Osteoblast (primary cell): Measurements from ENCODE around the gene OR2L13. TPM values are rescaled to one million over a fixed set of nuclear protein-coding genes. Genes with fewer than 3 reads are reported as not detected.

Experiments
- DNase-seq: peaks from one replicate; pipeline ENCODE4 v3.0.0; 2011; ENCODE audit warnings: low spot score, mixed read lengths; ENCODE audit not compliant: insufficient read length; ENCODE audit errors: missing footprints
- H2AFZ ChIP-seq: 2 replicates; pipeline ENCODE4 v1.6.0; 2011; ENCODE audit warnings: mild to moderate bottlenecking, low read length
- H3K27ac ChIP-seq: 2 replicates; pipeline ENCODE4 v1.5.1; 2011; ENCODE audit warnings: mild to moderate bottlenecking, low read depth, low read length, moderate library complexity
- H3K27me3 ChIP-seq: 2 replicates; pipeline ENCODE4 v1.6.0; 2012; ENCODE audit warnings: mild to moderate bottlenecking, control low read depth, inconsistent platforms, low read length, moderate library complexity; ENCODE audit not compliant: insufficient read depth
- H3K36me3 ChIP-seq: 2 replicates; pipeline ENCODE4 v1.5.1; 2011; ENCODE audit warnings: mild to moderate bottlenecking, low read length, control low read depth, moderate library complexity; ENCODE audit not compliant: insufficient read depth
- H3K4me1 ChIP-seq: 2 replicates; pipeline ENCODE4 v1.5.1; 2011; ENCODE audit warnings: mild to moderate bottlenecking, low read length, control low read depth, moderate library complexity; ENCODE audit not compliant: insufficient read depth
- H3K4me2 ChIP-seq: 2 replicates; pipeline ENCODE4 v1.6.0; 2011; ENCODE audit warnings: mild to moderate bottlenecking, low read length; ENCODE audit not compliant: insufficient read depth
- H3K4me3 ChIP-seq: fragments of 200-600 bp; sonication (generic); 3 replicates; pipeline ENCODE4 v1.5.1; 2012; ENCODE audit warnings: mild to moderate bottlenecking, low read length, inconsistent platforms; ENCODE audit not compliant: insufficient read depth
- H3K79me2 ChIP-seq: 2 replicates; pipeline ENCODE4 v1.6.0; 2012; ENCODE audit warnings: mild to moderate bottlenecking, low read length, control low read depth, inconsistent platforms; ENCODE audit not compliant: insufficient read depth
- H3K9me3 ChIP-seq: 2 replicates; pipeline ENCODE4 v1.5.1; 2011; ENCODE audit warnings: low read depth, low read length, control low read depth
- H4K20me1 ChIP-seq: 2 replicates; pipeline ENCODE4 v1.6.0; 2012; ENCODE audit warnings: mild to moderate bottlenecking, low read length, control low read depth; ENCODE audit not compliant: insufficient read depth
- total RNA-seq: library from RNA; depleted of rRNA; stranded (reverse); fragments of >200 nt; gene quantifications from 2 replicates; pipeline ENCODE4 v1.2.3, GENCODE V29; 2012
- TF ChIP-seq, protein P1 (sequence below): IDR thresholded peaks from 2 replicates; pipeline ENCODE4 v1.5.1; 2011; ENCODE audit warnings: mild to moderate bottlenecking, low read depth, low read length, moderate library complexity; ENCODE audit errors: extremely low read depth

The OR2L13 gene
- total RNA-seq, 1 donor, result under 0.01 TPM

DNA sequence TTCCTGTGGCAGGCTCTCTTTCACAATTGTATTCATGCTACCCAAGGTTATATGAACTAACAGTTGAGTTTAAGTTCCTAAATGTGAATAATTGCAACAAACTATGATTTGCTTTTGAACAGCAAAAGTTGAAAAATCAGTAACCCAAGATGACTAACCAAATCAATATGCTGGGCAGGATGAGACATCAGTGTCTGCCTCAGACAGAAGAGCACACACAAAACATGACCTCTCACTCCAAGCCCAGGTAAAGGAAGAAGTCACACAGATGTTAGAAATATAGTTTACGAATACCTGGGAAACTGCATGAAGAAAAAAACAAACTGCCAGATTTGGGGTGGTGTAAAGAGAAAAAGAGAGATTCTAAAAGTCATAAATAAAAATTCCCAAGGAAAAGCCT is 3.5 kb downstream of the OR2L13 start:
- no peaks in the 10 kb centered on the region for H3K36me3 ChIP-seq
- no peaks in the 10 kb centered on the region for H3K9me3 ChIP-seq

DNA sequence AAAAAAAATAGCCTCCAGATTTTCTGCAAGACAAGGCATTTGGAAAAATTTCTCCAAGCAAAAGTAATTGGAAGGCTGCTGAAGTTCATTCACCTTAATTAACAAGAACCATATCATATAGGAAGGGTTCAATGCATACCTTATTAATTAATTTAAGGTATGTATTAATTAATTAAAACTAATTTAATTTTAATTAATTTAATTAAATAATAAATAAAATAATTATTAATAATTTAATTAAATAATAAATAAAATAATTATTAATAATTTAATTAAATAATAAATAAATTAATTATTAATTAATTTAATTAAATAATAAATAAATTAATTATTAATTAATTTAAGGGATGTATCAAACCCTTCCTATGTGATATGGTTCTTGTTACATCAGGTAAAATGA is 7.9 kb downstream of the OR2L13 start:
- Histone ChIP-seq H3K9me3 (no peaks in the 10 kb centered on the region), H4K20me1 (no peaks in the 10 kb centered on the region), H2AFZ (no peak overlapping the region), H3K36me3 (no peaks in the 10 kb centered on the region), H3K79me2 (no peaks in the 10 kb centered on the region), H3K4me1 (no peaks in the 10 kb centered on the region), H3K27ac (no peak overlapping the region), H3K4me3 (no peak overlapping the region), H3K4me2 (no peak overlapping the region), H3K27me3 (no peaks in the 10 kb centered on the region)
- DNase-seq, result no peak
- TF ChIP-seq, protein P1, sequence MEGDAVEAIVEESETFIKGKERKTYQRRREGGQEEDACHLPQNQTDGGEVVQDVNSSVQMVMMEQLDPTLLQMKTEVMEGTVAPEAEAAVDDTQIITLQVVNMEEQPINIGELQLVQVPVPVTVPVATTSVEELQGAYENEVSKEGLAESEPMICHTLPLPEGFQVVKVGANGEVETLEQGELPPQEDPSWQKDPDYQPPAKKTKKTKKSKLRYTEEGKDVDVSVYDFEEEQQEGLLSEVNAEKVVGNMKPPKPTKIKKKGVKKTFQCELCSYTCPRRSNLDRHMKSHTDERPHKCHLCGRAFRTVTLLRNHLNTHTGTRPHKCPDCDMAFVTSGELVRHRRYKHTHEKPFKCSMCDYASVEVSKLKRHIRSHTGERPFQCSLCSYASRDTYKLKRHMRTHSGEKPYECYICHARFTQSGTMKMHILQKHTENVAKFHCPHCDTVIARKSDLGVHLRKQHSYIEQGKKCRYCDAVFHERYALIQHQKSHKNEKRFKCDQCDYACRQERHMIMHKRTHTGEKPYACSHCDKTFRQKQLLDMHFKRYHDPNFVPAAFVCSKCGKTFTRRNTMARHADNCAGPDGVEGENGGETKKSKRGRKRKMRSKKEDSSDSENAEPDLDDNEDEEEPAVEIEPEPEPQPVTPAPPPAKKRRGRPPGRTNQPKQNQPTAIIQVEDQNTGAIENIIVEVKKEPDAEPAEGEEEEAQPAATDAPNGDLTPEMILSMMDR, result no peak

More for the DNA sequence above, 3.5 kb downstream of the OR2L13 start:
- TF ChIP-seq, protein P1, result no peak
- Histone ChIP-seq H3K4me1 (no peaks in the 10 kb centered on the region), H3K4me2 (no peak overlapping the region), H3K4me3 (no peak overlapping the region), H2AFZ (no peak overlapping the region), H3K79me2 (no peaks in the 10 kb centered on the region), H3K27ac (no peak overlapping the region), H4K20me1 (no peaks in the 10 kb centered on the region), H3K27me3 (no peaks in the 10 kb centered on the region)
- DNase-seq, result no peak

DNA sequence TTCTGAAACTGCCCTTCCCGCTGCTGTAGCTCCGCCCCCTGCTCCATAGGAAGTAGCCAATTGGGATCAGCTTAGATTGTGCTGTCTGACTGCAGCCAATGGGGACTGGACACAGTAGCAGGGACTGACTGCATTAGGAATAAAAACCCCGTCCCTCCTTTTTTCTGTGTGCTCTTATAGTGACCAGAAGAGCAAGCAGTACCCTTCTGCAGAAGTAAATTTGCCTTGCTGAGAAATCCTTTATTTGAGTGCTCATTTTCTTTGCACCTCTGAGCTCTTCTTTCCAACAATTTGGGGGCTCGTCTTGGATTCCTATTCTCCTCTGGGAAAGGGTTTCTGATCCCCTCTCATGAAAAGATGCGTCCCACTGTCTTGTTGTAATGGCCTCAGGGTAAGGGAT is 16.2 kb downstream of the OR2L13 start:
- TF ChIP-seq, protein P1, result no peak
- no peak for DNase-seq

DNA sequence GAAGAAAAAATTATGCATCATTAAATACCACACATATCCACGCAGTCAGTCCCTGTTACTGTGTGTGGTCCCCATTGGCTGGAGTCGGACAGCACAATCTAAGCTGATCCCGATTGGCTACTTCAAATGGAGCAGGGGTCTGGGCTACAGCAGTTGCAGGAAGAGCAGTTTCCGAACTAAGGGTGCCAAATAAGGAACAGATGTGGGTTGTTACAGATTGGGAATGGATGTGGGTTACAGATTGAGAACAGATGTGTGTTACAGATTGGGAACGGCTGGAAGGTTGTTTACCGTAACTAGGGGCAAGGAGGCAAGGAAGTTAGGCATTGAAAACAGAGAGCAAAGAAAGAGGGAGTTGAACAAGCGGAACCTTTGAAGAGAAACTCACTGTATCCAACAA is 19.9 kb downstream of the OR2L13 start:
- DNase-seq, result no peak
- Histone ChIP-seq H3K27me3 (no peaks in the 10 kb centered on the region), H3K4me2 (no peak overlapping the region), H4K20me1 (no peaks in the 10 kb centered on the region), H3K27ac (no peak overlapping the region), H3K9me3 (peaks cover 5% of the 10 kb centered on the region), H2AFZ (no peak overlapping the region), H3K4me1 (no peaks in the 10 kb centered on the region), H3K79me2 (no peaks in the 10 kb centered on the region), H3K36me3 (no peaks in the 10 kb centered on the region), H3K4me3 (no peak overlapping the region)
- TF ChIP-seq, protein P1, result no peak

More for the DNA sequence above, 16.2 kb downstream of the OR2L13 start:
- Histone ChIP-seq H2AFZ (no peak overlapping the region), H3K4me3 (no peak overlapping the region), H3K27me3 (no peaks in the 10 kb centered on the region), H3K36me3 (no peaks in the 10 kb centered on the region), H3K27ac (no peak overlapping the region), H4K20me1 (no peaks in the 10 kb centered on the region), H3K4me2 (no peak overlapping the region), H3K79me2 (no peaks in the 10 kb centered on the region), H3K4me1 (no peaks in the 10 kb centered on the region), H3K9me3 (peaks cover 5% of the 10 kb centered on the region)
